HepG2 (cell line): ENCODE data around the gene MEX3C. TPM values are rescaled to one million over a fixed set of nuclear protein-coding genes. Genes with fewer than 3 reads are reported as not detected.

ENCODE experiments used
- CSRNP2 ChIP-seq: sonication (generic); formaldehyde crosslinking; conservative IDR thresholded peaks from 2 replicates; pipeline ENCODE4 v1.8.0; 2022; ENCODE audit warnings: low read depth, missing genetic modification reagents
- ELF1 ChIP-seq: sonication (generic); formaldehyde crosslinking; IDR thresholded peaks from 2 replicates; pipeline ENCODE4 v1.4.0; 2020; ENCODE audit warnings: missing genetic modification reagents
- FOXA3 ChIP-seq: IDR thresholded peaks from 2 replicates; pipeline ENCODE4 v1.6.1; 2016; ENCODE audit warnings: missing genetic modification reagents, missing compliant biosample characterization
- HES4 ChIP-seq: sonication (generic); formaldehyde crosslinking; IDR thresholded peaks from 2 replicates; pipeline ENCODE4 v1.9.0; 2021; ENCODE audit warnings: mild to moderate bottlenecking, missing genetic modification reagents, borderline replicate concordance
- KLF11 ChIP-seq: IDR thresholded peaks from 2 replicates; pipeline ENCODE4 v1.6.1; 2016; ENCODE audit warnings: missing compliant biosample characterization
- KLF12 ChIP-seq: sonication (generic); formaldehyde crosslinking; IDR thresholded peaks from 2 replicates; pipeline ENCODE4 v1.4.0; 2020; ENCODE audit warnings: missing genetic modification reagents, borderline replicate concordance
- MED8 ChIP-seq: sonication (generic); formaldehyde crosslinking; IDR thresholded peaks from 2 replicates; pipeline ENCODE4 v1.8.1; 2023; ENCODE audit warnings: mild to moderate bottlenecking, missing genetic modification reagents; ENCODE audit not compliant: insufficient replicate concordance
- MIER2 ChIP-seq: IDR thresholded peaks from 2 replicates; pipeline ENCODE4 v1.6.1; 2016; ENCODE audit warnings: missing biosample characterization, missing genetic modification reagents
- MLXIP ChIP-seq: sonication (generic); formaldehyde crosslinking; IDR thresholded peaks from 2 replicates; pipeline ENCODE4 v1.9.0; 2021; ENCODE audit warnings: missing genetic modification reagents, borderline replicate concordance
- PCBP2 ChIP-seq: fragments of 200-400 bp; formaldehyde crosslinking; optimal IDR thresholded peaks from 2 replicates; pipeline ENCODE3; 2018; ENCODE audit warnings: low read length, low read depth; ENCODE audit not compliant: poor library complexity, severe bottlenecking
- PRPF4 ChIP-seq: fragments of 200-400 bp; formaldehyde crosslinking; IDR thresholded peaks from 2 replicates; pipeline ENCODE4 v1.6.1; 2016; ENCODE audit warnings: low read length, low read depth; ENCODE audit not compliant: poor library complexity, severe bottlenecking
- RARG ChIP-seq: sonication (generic); formaldehyde crosslinking; IDR thresholded peaks from 2 replicates; pipeline ENCODE4 v1.4.0; 2020; ENCODE audit warnings: low read depth, mild to moderate bottlenecking, missing genetic modification reagents
- SNAPC5 ChIP-seq: sonication (generic); formaldehyde crosslinking; IDR thresholded peaks from 2 replicates; pipeline ENCODE4 v1.8.1; 2023; ENCODE audit warnings: mild to moderate bottlenecking, missing genetic modification reagents, borderline replicate concordance
- ZBTB7B ChIP-seq: sonication (generic); formaldehyde crosslinking; IDR thresholded peaks from 2 replicates; pipeline ENCODE4 v1.4.0; 2020; ENCODE audit warnings: missing genetic modification reagents
- ZFY ChIP-seq: sonication (generic); formaldehyde crosslinking; IDR thresholded peaks from 2 replicates; pipeline ENCODE4 v1.4.0; 2020; ENCODE audit warnings: missing genetic modification reagents
- ZNF124 ChIP-seq: sonication (generic); formaldehyde crosslinking; IDR thresholded peaks from 2 replicates; pipeline ENCODE4 v1.4.0; 2020; ENCODE audit warnings: missing genetic modification reagents
- ZNF180 ChIP-seq: sonication (generic); formaldehyde crosslinking; IDR thresholded peaks from 2 replicates; pipeline ENCODE4 v1.4.0; 2020; ENCODE audit warnings: low read depth, missing genetic modification reagents, borderline replicate concordance
- ZNF296 ChIP-seq: sonication (generic); formaldehyde crosslinking; conservative IDR thresholded peaks from 2 replicates; pipeline ENCODE4 v1.5.0; 2020; ENCODE audit warnings: mild to moderate bottlenecking, missing genetic modification reagents
- ZNF589 ChIP-seq: sonication (generic); formaldehyde crosslinking; conservative IDR thresholded peaks from 2 replicates; pipeline ENCODE4 v1.8.0; 2022; ENCODE audit warnings: mild to moderate bottlenecking, moderate library complexity, missing genetic modification reagents
- ZNF629 ChIP-seq: sonication (generic); formaldehyde crosslinking; conservative IDR thresholded peaks from 2 replicates; pipeline ENCODE4 v1.5.0; 2020; ENCODE audit warnings: missing genetic modification reagents
- ZNF883 ChIP-seq: sonication (generic); formaldehyde crosslinking; IDR thresholded peaks from 2 replicates; pipeline ENCODE4 v1.5.1; 2020; ENCODE audit warnings: mild to moderate bottlenecking, missing genetic modification reagents; ENCODE audit errors: not compliant biosample characterization
- polyA plus RNA-seq, 8 experiments: library from polyadenylated mRNA; depleted of rRNA in 3 of 8; stranded (reverse) in 7 of 8; unstranded in 1 of 8; fragments of >200 nt; fragmentation: Illumina TruSeq in 4 of 8; extraction: Trizol in 4 of 8; gene quantifications; 2 replicates each; pipeline versions ENCODE4 v1.2.1 to v1.2.3, GENCODE V29; 2011 to 2016; ENCODE audit warnings: low read depth in 4 of 8, missing spikeins in 1 of 8, mixed read lengths in 1 of 8; ENCODE audit not compliant: insufficient read depth in 1 of 8
- total RNA-seq, 5 experiments: library from RNA; depleted of rRNA; stranded (reverse); fragments of >200 nt; fragmentation: Illumina TruSeq; extraction: Trizol; gene quantifications; 2 replicates each; pipeline ENCODE4 v1.2.3, GENCODE V29; 2016; ENCODE audit warnings: low read depth in 1 of 5

The MEX3C gene
- total and polyA plus RNA-seq, 2 of the 13 experiments (the other 11 are each of a cell fraction or from before 2014, with no cell fraction given): 34.8 to 36.4 TPM

GRCh38 chr18:51197661-51198424, at the start of gene MEX3C (continued):
- TF ChIP-seq CSRNP2 (CRISPR knock-in tag) (no peak), ZNF629 (CRISPR knock-in tag) (no peak), ZNF124 (CRISPR knock-in tag) (peak; percentile 70; the same call in 1 of the 2 replicates), MLXIP (CRISPR knock-in tag) (no peak), PRPF4 (no peak), ZNF589 (CRISPR knock-in tag) (no peak), KLF12 (CRISPR knock-in tag) (0 out of 2 replicates have a peak, but pooled peaks have one; percentile 39), SNAPC5 (CRISPR knock-in tag) (no peak), ZNF883 (CRISPR knock-in tag) (peak; percentile 75), ZNF296 (CRISPR knock-in tag) (no peak), FOXA3 (CRISPR knock-in tag) (no peak; the same call in 1 of the 2 replicates), MED8 (CRISPR knock-in tag) (peak; percentile 71), MIER2 (CRISPR knock-in tag) (0 out of 2 replicates have a peak, but pooled peaks have one; percentile 33), ZBTB7B (CRISPR knock-in tag) (no peak), RARG (CRISPR knock-in tag) (no peak), HES4 (CRISPR knock-in tag) (peak; percentile 67; the same call in 1 of the 2 replicates), KLF11 (CRISPR knock-in tag) (0 out of 2 replicates have a peak, but pooled peaks have one; percentile 15), ELF1 (CRISPR knock-in tag) (peak; percentile 60), ZNF180 (no peak), ZFY (peak; percentile 93), PCBP2 (no peak)
